OCI-LY1 (cell line): Measurements from ENCODE around the gene MPP1.
A peak's percentile ranks its signal among the peaks of the same experiment; 100 is the strongest.
"Not testable (repeated sequence)": the region's sequence is repeated elsewhere in the genome, so short reads cannot be mapped to it uniquely, and the experiment has no call there.

Experiments used
- H2AFZ ChIP-seq: fragments of 200-600 bp; sonication (generic), shearing (Covaris generic); 2 replicates; pipeline ENCODE4 v1.6.0; 2014; ENCODE audit warnings: antibody characterized with exemption, mild to moderate bottlenecking, low read length
- H3F3A ChIP-seq: fragments of 200-600 bp; sonication (generic), shearing (Covaris generic); 2 replicates; pipeline ENCODE4 v1.6.0; 2014; ENCODE audit warnings: mild to moderate bottlenecking, antibody characterized with exemption, low read length, moderate library complexity; ENCODE audit not compliant: insufficient read depth
- H3K27ac ChIP-seq: fragments of 200-600 bp; sonication (generic); 2 replicates; pipeline ENCODE4 v1.5.1; 2014; ENCODE audit warnings: low read length, mixed run types, mild to moderate bottlenecking, low read depth; ENCODE audit not compliant: poor library complexity, severe bottlenecking
- H3K27me3 ChIP-seq: fragments of 200-600 bp; sonication (generic); 2 replicates; pipeline ENCODE4 v1.6.0; 2014; ENCODE audit warnings: antibody characterized with exemption, mild to moderate bottlenecking, low read length, moderate library complexity; ENCODE audit not compliant: insufficient read depth
- H3K36me3 ChIP-seq: fragments of 200-600 bp; sonication (generic); 2 replicates; pipeline ENCODE4 v1.6.1; 2014; ENCODE audit warnings: mild to moderate bottlenecking, antibody characterized with exemption, low read length, moderate library complexity, mixed read lengths; ENCODE audit not compliant: insufficient read depth
- H3K4me1 ChIP-seq: fragments of 200-600 bp; sonication (generic); 2 replicates; pipeline ENCODE4 v1.5.1; 2014; ENCODE audit warnings: mild to moderate bottlenecking, low read length, moderate library complexity; ENCODE audit not compliant: insufficient read depth, severe bottlenecking
- H3K4me2 ChIP-seq: fragments of 200-600 bp; sonication (generic), shearing (Covaris generic); 2 replicates; pipeline ENCODE4 v1.6.1; 2014; ENCODE audit warnings: low read length
- H3K4me3 ChIP-seq: fragments of 200-600 bp; sonication (generic); 2 replicates; pipeline ENCODE4 v1.5.1; 2014; ENCODE audit warnings: low read length, low read depth, mild to moderate bottlenecking, mixed read lengths; ENCODE audit not compliant: poor library complexity, severe bottlenecking
- H3K79me2 ChIP-seq: fragments of 200-600 bp; shearing (Covaris generic); 2 replicates; pipeline ENCODE4 v1.6.1; 2016; ENCODE audit warnings: mixed run types, low read length, mixed read lengths; ENCODE audit not compliant: insufficient read depth
- H3K9ac ChIP-seq: fragments of 200-600 bp; sonication (generic), shearing (Covaris generic); 2 replicates; pipeline ENCODE4 v1.6.1; 2014; ENCODE audit warnings: mild to moderate bottlenecking, low read length, mixed read lengths
- H3K9me2 ChIP-seq: fragments of 200-600 bp; sonication (generic), shearing (Covaris generic); 2 replicates; pipeline ENCODE4 v1.6.1; 2014; ENCODE audit warnings: low read depth, mild to moderate bottlenecking, low read length, mixed read lengths
- H3K9me3 ChIP-seq: fragments of 200-600 bp; shearing (Covaris generic); 2 replicates; pipeline ENCODE4 v1.6.1; 2014; ENCODE audit warnings: low read length, mixed read lengths
- H4K20me1 ChIP-seq: fragments of 200-600 bp; sonication (generic), shearing (Covaris generic); 2 replicates; pipeline ENCODE4 v1.6.0; 2016; ENCODE audit warnings: mild to moderate bottlenecking, low read length; ENCODE audit not compliant: insufficient read depth
- CTCF ChIP-seq: fragments of 200-600 bp; sonication (generic), shearing (Covaris generic); IDR thresholded peaks from 2 replicates; pipeline ENCODE4 v1.5.1; 2017; ENCODE audit warnings: mild to moderate bottlenecking, antibody characterized with exemption, low read length, moderate library complexity, mixed read lengths
- EZH2 ChIP-seq: fragments of 200-600 bp; sonication (generic), shearing (Covaris generic); IDR thresholded peaks from 2 replicates; pipeline ENCODE4 v1.8.0; 2017; ENCODE audit warnings: borderline replicate concordance, mixed run types, mild to moderate bottlenecking, antibody characterized with exemption, low read length, moderate library complexity, mixed read lengths

The MPP1 gene

GRCh38 chrX:154827194-154828015 lies 22.1 kb upstream of the MPP1 start:
- Histone ChIP-seq H3K9me3 (no peaks in the 10 kb centered on the region), H2AFZ (no peak overlapping the region), H3K4me3 (no peak overlapping the region), H3K27ac (no peak overlapping the region), H3F3A (no peaks in the 10 kb centered on the region), H3K36me3 (no peaks in the 10 kb centered on the region), H3K27me3 (no peaks in the 10 kb centered on the region), H3K4me2 (peak overlapping the region; percentile 39; the same call in 1 of the 2 replicates), H3K9me2 (no peaks in the 10 kb centered on the region), H3K4me1 (peaks cover 10% of the 10 kb centered on the region), H3K9ac (no peak overlapping the region; the same call in 1 of the 2 replicates), H4K20me1 (no peaks in the 10 kb centered on the region), H3K79me2 (no peaks in the 10 kb centered on the region)
- TF ChIP-seq CTCF (no peak), EZH2 (no peak)

- not testable (repeated sequence) for H3K27ac ChIP-seq, H3K4me3 ChIP-seq, H3K9me2 ChIP-seq, H3K79me2 ChIP-seq, H3K36me3 ChIP-seq, H3K27me3 ChIP-seq, H3F3A ChIP-seq, H2AFZ ChIP-seq, H3K9me3 ChIP-seq, H3K4me2 ChIP-seq, H3K9ac ChIP-seq, H4K20me1 ChIP-seq
- H3K4me1 ChIP-seq, result peaks cover 10% of the 10 kb centered on the region
These were observed 20.3 kb upstream of the MPP1 start for GRCh38 chrX:154825586-154825985.

- TF ChIP-seq CTCF (no peak), EZH2 (no peak)
- Histone ChIP-seq H3K27me3 (no peaks in the 10 kb centered on the region), H4K20me1 (no peaks in the 10 kb centered on the region), H3K4me2 (no peak overlapping the region), H3F3A (no peaks in the 10 kb centered on the region), H3K9me2 (no peaks in the 10 kb centered on the region), H3K9ac (no peak overlapping the region), H3K9me3 (no peaks in the 10 kb centered on the region), H3K79me2 (no peaks in the 10 kb centered on the region), H3K4me3 (no peak overlapping the region), H3K27ac (no peak overlapping the region), H3K36me3 (no peaks in the 10 kb centered on the region), H3K4me1 (peaks cover 17% of the 10 kb centered on the region), H2AFZ (no peak overlapping the region)
These were observed 19.4 kb upstream of the MPP1 start for GRCh38 chrX:154824638-154825037.

- Histone ChIP-seq H2AFZ (no peak overlapping the region), H3F3A (no peaks in the 10 kb centered on the region), H3K27ac (no peak overlapping the region), H3K9me3 (no peaks in the 10 kb centered on the region), H3K36me3 (no peaks in the 10 kb centered on the region; the same call in 1 of the 2 replicates), H3K4me1 (peaks cover 18% of the 10 kb centered on the region), H4K20me1 (no peaks in the 10 kb centered on the region), H3K4me2 (no peak overlapping the region), H3K9me2 (no peaks in the 10 kb centered on the region), H3K4me3 (no peak overlapping the region), H3K9ac (no peak overlapping the region), H3K79me2 (no peaks in the 10 kb centered on the region), H3K27me3 (no peaks in the 10 kb centered on the region)
- TF ChIP-seq CTCF, result no peak
- no peak for TF ChIP-seq EZH2
These were observed 16.7 kb upstream of the MPP1 start for GRCh38 chrX:154822029-154822428.
